ENCODE data around the gene KMO. TPM values are rescaled to one million over a fixed set of nuclear protein-coding genes. Genes with fewer than 3 reads are reported as not detected.
A peak's percentile ranks its signal among the peaks of the same experiment; 100 is the strongest.

Gene KMO
- total RNA-seq: under 1 TPM; 0.17 to 0.84 (median 0.82) TPM
- long read RNA-seq, donor 1, partial matches to known transcripts: 0 of 1 reads
- long read RNA-seq, donor 1, other reads (novel, unspliced or antisense): 1 of 1 reads
- long read RNA-seq, donor 2: 0 reads

DNA sequence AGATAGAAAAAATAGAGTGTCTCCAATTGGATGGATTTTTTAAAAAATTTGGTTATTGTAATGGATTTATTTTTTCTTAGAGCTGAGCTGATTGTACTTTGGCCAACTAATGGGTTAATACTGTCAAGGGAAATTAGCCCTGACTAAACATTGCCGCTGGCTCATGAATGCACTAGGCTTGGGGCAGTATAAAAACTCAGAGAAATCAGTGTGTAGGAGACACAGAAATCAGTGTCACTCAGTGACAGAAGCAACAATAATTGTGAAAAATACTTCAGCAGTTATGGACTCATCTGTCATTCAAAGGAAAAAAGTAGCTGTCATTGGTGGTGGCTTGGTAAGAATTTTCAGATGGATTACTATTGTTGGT, at the start of gene KMO:
Gene KMO (plus strand): TSS at position 217 of the 370 bp plus-strand sequence. CDS start 67 bp downstream, at position 284.
- Histone ChIP-seq H3K9me3 (no peaks in the 10 kb centered on the region), H3K36me3 (ENCODE audit: low read depth) (no peaks in the 10 kb centered on the region), H3K4me1 (ENCODE audit: low read depth) (no peaks in the 10 kb centered on the region), H3K4me3 (no peak within 1 kb of the TSS)
- TF ChIP-seq, protein P1, sequence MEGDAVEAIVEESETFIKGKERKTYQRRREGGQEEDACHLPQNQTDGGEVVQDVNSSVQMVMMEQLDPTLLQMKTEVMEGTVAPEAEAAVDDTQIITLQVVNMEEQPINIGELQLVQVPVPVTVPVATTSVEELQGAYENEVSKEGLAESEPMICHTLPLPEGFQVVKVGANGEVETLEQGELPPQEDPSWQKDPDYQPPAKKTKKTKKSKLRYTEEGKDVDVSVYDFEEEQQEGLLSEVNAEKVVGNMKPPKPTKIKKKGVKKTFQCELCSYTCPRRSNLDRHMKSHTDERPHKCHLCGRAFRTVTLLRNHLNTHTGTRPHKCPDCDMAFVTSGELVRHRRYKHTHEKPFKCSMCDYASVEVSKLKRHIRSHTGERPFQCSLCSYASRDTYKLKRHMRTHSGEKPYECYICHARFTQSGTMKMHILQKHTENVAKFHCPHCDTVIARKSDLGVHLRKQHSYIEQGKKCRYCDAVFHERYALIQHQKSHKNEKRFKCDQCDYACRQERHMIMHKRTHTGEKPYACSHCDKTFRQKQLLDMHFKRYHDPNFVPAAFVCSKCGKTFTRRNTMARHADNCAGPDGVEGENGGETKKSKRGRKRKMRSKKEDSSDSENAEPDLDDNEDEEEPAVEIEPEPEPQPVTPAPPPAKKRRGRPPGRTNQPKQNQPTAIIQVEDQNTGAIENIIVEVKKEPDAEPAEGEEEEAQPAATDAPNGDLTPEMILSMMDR (IDR thresholded peaks at IDR 0.05): no peak
- no peak for DNase-seq
- peak; percentile 25 for ATAC-seq
- intact Hi-C loops (cut with DNase I, micrococcal nuclease): loop anchor here in 1 of 2 donors (10.0 kb wide), 1 partner anchor 83 kb away; no protein-coding TSS in a partner anchor

DNA sequence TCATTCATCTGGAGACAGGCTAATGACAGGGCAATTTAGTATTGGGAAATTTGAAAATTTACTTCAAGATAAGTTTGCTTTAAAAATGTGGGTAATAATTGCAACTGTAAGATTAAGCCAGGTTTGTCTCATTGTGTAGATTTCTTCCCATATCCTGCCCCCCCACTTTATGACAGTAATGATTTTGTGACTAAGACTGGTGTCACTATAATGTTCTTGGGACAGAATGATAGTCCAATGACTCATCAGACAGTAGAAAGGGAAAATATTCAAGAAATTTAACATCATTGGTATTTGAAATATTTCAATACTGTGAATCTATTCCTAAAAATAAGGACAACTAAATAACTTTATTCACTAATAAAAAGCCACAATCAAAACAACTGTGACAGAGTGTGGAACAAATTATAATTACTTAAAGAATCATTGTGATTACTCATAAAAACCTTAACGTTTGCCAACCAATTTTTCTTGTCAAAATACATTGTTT, 49.4 kb upstream of the KMO start:
- ATAC-seq: no peak
- no peak for DNase-seq
- no peaks in the 10 kb centered on the region for H3K4me1 ChIP-seq (ENCODE audit: low read depth)
- intact Hi-C loops (cut with DNase I, micrococcal nuclease): no loop called here
- no peaks in the 10 kb centered on the region for H3K36me3 ChIP-seq (ENCODE audit: low read depth)
- TF ChIP-seq, protein P1 (IDR thresholded peaks at IDR 0.05): no peak
- no peak overlapping the region for H3K4me3 ChIP-seq
- no peaks in the 10 kb centered on the region for H3K9me3 ChIP-seq

DNA sequence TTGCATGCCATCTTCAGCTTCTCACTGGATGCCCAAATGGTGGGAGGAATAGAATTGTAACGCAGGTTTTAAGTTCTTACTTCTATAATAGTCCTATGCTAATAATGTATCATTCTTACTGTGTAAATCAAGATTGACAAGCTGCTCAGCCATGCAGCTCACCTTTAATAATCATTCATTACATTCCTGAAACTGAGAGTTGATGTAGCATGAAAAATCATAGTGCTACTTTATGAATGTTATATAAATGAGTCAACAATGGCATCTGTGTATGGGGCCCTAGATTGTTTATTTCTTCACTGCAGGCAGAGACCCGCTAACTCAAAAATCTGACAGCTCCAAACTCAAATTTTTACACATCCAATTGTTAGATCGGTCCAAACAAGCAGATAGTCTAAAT, 47.0 kb upstream of the KMO start:
- TF ChIP-seq, protein P1 (IDR thresholded peaks at IDR 0.05): no peak
- intact Hi-C loops (cut with DNase I, micrococcal nuclease): no loop called here
- Histone ChIP-seq H3K9me3 (no peaks in the 10 kb centered on the region), H3K4me3 (no peak overlapping the region), H3K4me1 (ENCODE audit: low read depth) (no peaks in the 10 kb centered on the region), H3K36me3 (ENCODE audit: low read depth) (no peaks in the 10 kb centered on the region)
- DNase-seq (no peak), ATAC-seq (no peak)

DNA sequence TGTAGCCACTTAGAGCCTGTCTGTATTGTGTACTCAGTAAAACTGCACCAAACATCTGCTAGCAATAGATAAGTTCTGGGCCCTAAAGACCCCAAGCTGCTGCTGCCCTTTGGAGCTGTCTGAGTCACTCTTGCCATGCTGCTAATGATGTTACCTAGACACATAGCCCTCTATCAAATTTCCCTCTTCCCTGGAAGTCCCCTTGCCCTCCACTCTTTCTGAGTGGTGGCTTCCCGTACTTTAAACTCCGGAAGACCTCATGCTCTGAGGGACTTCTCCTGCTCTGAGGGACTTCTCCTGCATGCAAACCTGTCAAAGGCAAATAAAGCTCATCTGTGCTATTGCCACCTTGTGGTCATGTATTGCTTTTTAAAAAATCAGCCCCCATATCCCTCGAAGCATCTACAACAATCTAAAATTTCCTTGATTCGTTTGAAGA, 46.6 kb upstream of the KMO start:
- Histone ChIP-seq H3K4me1 (ENCODE audit: low read depth) (no peaks in the 10 kb centered on the region), H3K9me3 (no peaks in the 10 kb centered on the region), H3K36me3 (ENCODE audit: low read depth) (no peaks in the 10 kb centered on the region), H3K4me3 (no peak overlapping the region)
- intact Hi-C loops (cut with DNase I, micrococcal nuclease): no loop called here
- ATAC-seq (no peak), DNase-seq (no peak)
- TF ChIP-seq, protein P1 (IDR thresholded peaks at IDR 0.05): no peak

DNA sequence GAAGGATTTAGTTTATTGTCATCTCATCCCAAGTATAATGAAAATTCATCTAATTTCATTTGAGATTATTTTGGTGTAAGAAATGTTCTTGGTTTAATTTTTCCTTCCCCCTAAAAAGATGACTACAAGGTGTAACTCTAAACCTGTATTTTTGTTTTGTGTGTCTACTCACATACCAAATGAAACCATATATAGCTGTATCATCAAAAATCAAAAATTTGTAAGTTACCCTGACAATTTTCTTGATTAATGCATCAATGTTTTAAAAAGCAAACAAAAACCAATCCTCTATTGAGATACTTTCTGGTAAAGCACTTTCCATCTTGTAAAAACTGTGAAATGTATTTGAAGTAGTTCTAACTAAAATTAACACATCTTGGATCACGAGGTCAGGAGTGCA, 43.4 kb upstream of the KMO start:
- no peak for ATAC-seq
- no peaks in the 10 kb centered on the region for H3K4me1 ChIP-seq (ENCODE audit: low read depth)
- intact Hi-C loops (cut with DNase I, micrococcal nuclease): no loop called here

More for the DNA sequence above, 43.4 kb upstream of the KMO start:
- Histone ChIP-seq H3K9me3 (no peaks in the 10 kb centered on the region), H3K4me3 (no peak overlapping the region), H3K36me3 (ENCODE audit: low read depth) (no peaks in the 10 kb centered on the region)
- no peak for DNase-seq
- TF ChIP-seq, protein P1 (IDR thresholded peaks at IDR 0.05): no peak

Measured in mucosa of descending colon (tissue), 3 donors.